D721Med (cell line): Measurements from ENCODE around the gene APOBEC3F.
"Not testable (repeated sequence)": the region's sequence is repeated elsewhere in the genome, so short reads cannot be mapped to it uniquely, and the experiment has no call there.

Experiments
- DNase-seq: peaks from one replicate; pipeline ENCODE4 v3.0.0; 2011; ENCODE audit warnings: low spot score; ENCODE audit not compliant: insufficient read length
- FAIRE-seq: peaks from 2 replicates; lab custom pipeline; 2011; peaks lifted over from hg19 to GRCh38; lab: Jason Lieb, UNC
- TF ChIP-seq, protein P1 (sequence below): IDR thresholded peaks from 2 replicates; pipeline ENCODE4 v1.5.1; 2012; ENCODE audit warnings: mild to moderate bottlenecking, control low read depth; ENCODE audit not compliant: insufficient read depth; ENCODE audit errors: missing control alignments

APOBEC3F gene

GRCh38 chr22:39055658-39056057 lies 15.0 kb downstream of the APOBEC3F start:
- TF ChIP-seq, protein P1, sequence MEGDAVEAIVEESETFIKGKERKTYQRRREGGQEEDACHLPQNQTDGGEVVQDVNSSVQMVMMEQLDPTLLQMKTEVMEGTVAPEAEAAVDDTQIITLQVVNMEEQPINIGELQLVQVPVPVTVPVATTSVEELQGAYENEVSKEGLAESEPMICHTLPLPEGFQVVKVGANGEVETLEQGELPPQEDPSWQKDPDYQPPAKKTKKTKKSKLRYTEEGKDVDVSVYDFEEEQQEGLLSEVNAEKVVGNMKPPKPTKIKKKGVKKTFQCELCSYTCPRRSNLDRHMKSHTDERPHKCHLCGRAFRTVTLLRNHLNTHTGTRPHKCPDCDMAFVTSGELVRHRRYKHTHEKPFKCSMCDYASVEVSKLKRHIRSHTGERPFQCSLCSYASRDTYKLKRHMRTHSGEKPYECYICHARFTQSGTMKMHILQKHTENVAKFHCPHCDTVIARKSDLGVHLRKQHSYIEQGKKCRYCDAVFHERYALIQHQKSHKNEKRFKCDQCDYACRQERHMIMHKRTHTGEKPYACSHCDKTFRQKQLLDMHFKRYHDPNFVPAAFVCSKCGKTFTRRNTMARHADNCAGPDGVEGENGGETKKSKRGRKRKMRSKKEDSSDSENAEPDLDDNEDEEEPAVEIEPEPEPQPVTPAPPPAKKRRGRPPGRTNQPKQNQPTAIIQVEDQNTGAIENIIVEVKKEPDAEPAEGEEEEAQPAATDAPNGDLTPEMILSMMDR = no peak
- DNase-seq (no peak), FAIRE-seq (no peak)

- DNase-seq, FAIRE-seq: not testable (repeated sequence)
These were observed 20.6 kb downstream of the APOBEC3F start for GRCh38 chr22:39061290-39061689.

DNA sequence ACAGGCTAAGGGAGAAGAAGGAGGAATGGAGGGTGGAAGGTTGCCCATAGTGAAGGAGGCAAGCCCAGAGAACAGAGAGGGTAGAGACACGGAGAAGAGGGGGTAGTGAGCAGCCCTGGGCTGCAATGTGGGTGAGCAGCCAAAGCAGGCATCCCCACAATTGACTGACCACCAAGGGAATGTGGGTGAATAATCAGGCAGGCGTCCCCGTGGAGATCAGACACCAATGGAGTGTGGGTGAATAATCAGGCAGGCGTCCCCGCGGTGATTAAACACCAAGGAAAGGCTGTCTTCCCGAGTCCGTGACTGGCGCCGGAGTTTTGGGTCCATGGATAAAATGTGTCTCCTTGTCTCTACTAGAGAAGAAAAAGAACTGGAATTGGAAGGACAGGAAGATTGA lies 21.3 kb downstream of the APOBEC3F start:
- FAIRE-seq, DNase-seq: not testable (repeated sequence)

DNA sequence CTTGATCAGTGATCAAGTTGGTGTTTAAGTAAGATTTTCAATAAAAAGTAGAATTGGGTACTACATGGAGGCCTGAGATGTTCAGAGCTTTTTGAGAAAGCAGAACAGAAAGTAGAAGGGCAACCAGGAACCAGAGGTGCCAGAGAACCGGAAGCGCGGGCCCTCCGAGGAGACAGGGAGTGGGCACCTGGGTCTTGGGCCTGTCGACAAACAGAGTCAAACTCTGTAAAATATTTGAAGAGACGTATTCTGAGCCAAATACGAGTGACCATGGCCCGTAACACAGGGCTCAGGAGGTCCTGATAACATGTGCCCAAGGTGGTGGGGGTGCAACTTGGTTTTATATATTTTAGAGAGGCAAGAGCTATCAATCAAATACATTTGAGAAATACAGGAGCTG lies 23.2 kb downstream of the APOBEC3F start:
- not testable (repeated sequence) for DNase-seq, FAIRE-seq

- FAIRE-seq, DNase-seq: not testable (repeated sequence)
These were observed 26.0 kb downstream of the APOBEC3F start for GRCh38 chr22:39066442-39067276.

- DNase-seq = no peak
- TF ChIP-seq, protein P1 = no peak
- no peak for FAIRE-seq
These were observed 27.5 kb downstream of the APOBEC3F start for GRCh38 chr22:39068033-39068785.

DNA sequence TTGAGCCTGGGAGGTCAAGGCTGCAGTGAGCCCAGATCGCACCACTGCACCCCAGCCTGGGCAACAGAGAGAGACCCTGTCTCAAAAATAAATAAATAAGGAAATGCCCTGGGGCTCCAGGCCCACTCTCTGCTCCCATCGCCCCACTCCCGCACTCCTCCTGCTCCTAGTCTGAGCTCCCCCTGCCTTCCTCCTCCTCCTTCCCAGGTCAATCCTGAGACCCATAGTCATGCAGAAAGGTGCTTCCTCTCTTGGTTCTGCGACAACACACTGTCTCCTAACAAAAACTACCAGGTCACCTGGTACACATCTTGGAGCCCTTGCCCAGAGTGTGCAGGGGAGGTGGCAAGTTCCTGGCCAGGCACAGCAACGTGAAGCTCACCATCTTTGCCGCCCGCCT lies 29.5 kb downstream of the APOBEC3F start:
- DNase-seq = no peak
- TF ChIP-seq, protein P1 = no peak
- no peak for FAIRE-seq

GRCh38 chr22:39072581-39072981 lies 31.9 kb downstream of the APOBEC3F start:
- FAIRE-seq, DNase-seq: not testable (repeated sequence)

DNA sequence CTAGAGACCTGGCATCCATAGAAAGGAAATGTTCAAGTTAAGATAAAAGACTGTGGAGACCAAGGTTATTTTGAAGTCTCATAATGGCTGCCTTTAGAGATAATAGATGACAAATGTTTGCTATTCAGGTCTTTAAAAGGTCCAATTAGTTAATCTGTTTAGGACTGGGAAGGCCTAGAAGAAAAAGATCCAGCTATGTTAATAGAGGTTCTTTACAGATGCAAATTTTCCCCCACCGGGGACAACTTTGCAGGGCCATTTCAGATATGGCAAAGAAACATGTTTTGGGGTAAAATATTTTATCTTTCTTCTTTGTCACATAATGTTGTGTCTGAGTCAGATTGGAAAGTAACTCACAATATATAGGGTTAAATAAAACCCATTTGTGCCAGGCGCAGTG lies 33.3 kb downstream of the APOBEC3F start:
- no peak for FAIRE-seq
- DNase-seq = no peak
- TF ChIP-seq, protein P1 = no peak

DNA sequence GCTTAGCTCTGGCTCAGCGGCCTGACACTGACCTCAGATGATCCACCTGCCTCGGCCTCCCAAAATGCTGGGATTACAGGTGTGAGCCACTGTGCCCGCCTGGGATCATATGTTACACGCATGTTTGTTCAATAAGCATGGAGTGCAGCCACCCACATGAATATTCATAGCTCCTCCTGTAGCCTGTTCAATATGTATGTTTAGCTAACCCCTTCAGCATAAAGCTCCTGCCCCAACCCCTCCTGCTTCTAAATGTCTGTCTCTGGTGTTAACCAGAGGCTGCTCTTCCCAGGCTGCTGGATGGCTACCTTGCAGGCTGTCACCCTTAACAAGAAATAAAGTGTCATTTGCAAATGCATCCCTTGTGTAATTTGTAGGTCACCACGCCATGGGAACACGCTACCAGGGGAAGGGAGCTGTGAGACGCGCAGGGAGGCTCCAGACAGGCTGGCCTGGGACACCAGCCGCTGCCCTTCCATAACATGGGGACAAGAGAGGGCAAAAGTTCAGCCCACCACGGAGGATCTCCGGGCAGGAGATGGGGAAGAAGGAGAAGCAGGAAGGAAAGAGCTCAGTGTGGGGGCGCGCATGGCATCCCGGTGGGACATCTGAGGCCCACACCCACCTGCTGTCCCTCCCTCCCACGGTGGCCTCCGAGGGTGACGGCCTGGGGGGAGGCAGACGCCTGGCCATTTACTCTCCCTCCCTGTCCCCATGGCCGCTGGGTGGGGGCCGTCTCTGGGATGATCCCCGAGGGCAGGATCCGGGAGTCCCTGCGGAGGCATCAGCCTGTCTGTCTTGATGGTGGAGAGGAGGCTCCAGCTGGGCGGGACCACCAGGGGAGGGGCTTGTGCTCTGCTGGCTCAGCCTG lies 35.7 kb downstream of the APOBEC3F start:
- not testable (repeated sequence) for DNase-seq, FAIRE-seq

- FAIRE-seq = not testable (repeated sequence)
These were observed 36.6 kb downstream of the APOBEC3F start, which contains the start of gene APOBEC3G for GRCh38 chr22:39077026-39077840. Gene APOBEC3G, plus strand, starts transcription at chr22:39077275. Its CDS starts 87 bp downstream, at chr22:39077362.

DNA sequence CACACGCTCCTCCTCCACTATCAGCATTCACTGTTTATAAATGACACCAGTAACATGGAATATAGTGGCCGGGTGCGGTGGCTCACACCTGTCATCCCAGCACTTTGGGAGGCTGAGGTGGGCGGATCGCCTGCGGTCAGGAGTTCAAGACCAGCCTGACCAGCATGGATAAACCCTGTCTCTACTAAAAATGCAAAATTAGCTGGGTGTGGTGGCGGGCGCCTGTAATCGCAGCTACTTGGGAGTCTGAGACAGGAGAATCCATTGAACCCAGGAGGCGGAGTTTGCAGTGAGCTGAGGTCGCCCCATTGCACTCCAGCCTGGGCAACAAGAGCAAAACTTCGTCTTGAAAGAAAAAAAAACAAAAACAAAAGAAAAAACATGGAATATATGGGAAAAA lies 37.2 kb downstream of the APOBEC3F start:
- not testable (repeated sequence) for FAIRE-seq

More at GRCh38 chr22:39077026-39077840, 36.6 kb downstream of the APOBEC3F start, which contains the start of gene APOBEC3G:
- DNase-seq = not testable (repeated sequence)

More for the DNA sequence above, 37.2 kb downstream of the APOBEC3F start:
- not testable (repeated sequence) for DNase-seq
